Measurements from ENCODE around the gene MPV17.

MPV17 gene

GRCh38 chr2:27316655-27317412, 6.1 kb downstream of the MPV17 start:
- DNase-seq (ENCODE audit: insufficient read length): no peak
- TF ChIP-seq TAF1 (IDR thresholded peaks at IDR 0.05; ENCODE audit: borderline replicate concordance, low read depth, low read length) (no peak), POLR2AphosphoS5 (IDR thresholded peaks at IDR 0.05; ENCODE audit: low read depth, low read length) (no peak), POLR2A (IDR thresholded peaks at IDR 0.05; ENCODE audit: low read depth, low read length) (no peak)
- FAIRE-seq: no peak

- TF ChIP-seq TAF1 (IDR thresholded peaks at IDR 0.05; ENCODE audit: borderline replicate concordance, low read depth, low read length): no peak
- no peak for TF ChIP-seq POLR2AphosphoS5 (IDR thresholded peaks at IDR 0.05; ENCODE audit: low read depth, low read length)
- TF ChIP-seq POLR2A (IDR thresholded peaks at IDR 0.05; ENCODE audit: low read depth, low read length): no peak
- no peak for FAIRE-seq
Measured at GRCh38 chr2:27315122-27315521, 7.8 kb downstream of the MPV17 start.

GRCh38 chr2:27314709-27315108, 8.2 kb downstream of the MPV17 start:
- TF ChIP-seq POLR2AphosphoS5 (IDR thresholded peaks at IDR 0.05; ENCODE audit: low read depth, low read length): no peak
- no peak for TF ChIP-seq POLR2A (IDR thresholded peaks at IDR 0.05; ENCODE audit: low read depth, low read length)
- TF ChIP-seq TAF1 (IDR thresholded peaks at IDR 0.05; ENCODE audit: borderline replicate concordance, low read depth, low read length): no peak
- DNase-seq (ENCODE audit: insufficient read length) (no peak), FAIRE-seq (no peak)

More at GRCh38 chr2:27315122-27315521, 7.8 kb downstream of the MPV17 start:
- DNase-seq (ENCODE audit: insufficient read length): no peak

GRCh38 chr2:27313882-27314645, 8.8 kb downstream of the MPV17 start:
- TF ChIP-seq POLR2AphosphoS5 (IDR thresholded peaks at IDR 0.05; ENCODE audit: low read depth, low read length) (no peak), TAF1 (IDR thresholded peaks at IDR 0.05; ENCODE audit: borderline replicate concordance, low read depth, low read length) (no peak), POLR2A (IDR thresholded peaks at IDR 0.05; ENCODE audit: low read depth, low read length) (no peak)
- DNase-seq (ENCODE audit: insufficient read length): no peak
- FAIRE-seq: no peak

- FAIRE-seq: no peak
- no peak for DNase-seq (ENCODE audit: insufficient read length)
- TF ChIP-seq POLR2AphosphoS5 (IDR thresholded peaks at IDR 0.05; ENCODE audit: low read depth, low read length) (no peak), POLR2A (IDR thresholded peaks at IDR 0.05; ENCODE audit: low read depth, low read length) (no peak), TAF1 (IDR thresholded peaks at IDR 0.05; ENCODE audit: borderline replicate concordance, low read depth, low read length) (no peak)
Measured at GRCh38 chr2:27312152-27312551, 10.7 kb downstream of the MPV17 start.

GRCh38 chr2:27309651-27310050, 13.2 kb downstream of the MPV17 start:
- TF ChIP-seq TAF1 (IDR thresholded peaks at IDR 0.05; ENCODE audit: borderline replicate concordance, low read depth, low read length): no peak
- DNase-seq (ENCODE audit: insufficient read length): no peak
- FAIRE-seq: no peak

- no peak for DNase-seq (ENCODE audit: insufficient read length)
- no peak for FAIRE-seq
- no peak for TF ChIP-seq POLR2AphosphoS5 (IDR thresholded peaks at IDR 0.05; ENCODE audit: low read depth, low read length)
- no peak for TF ChIP-seq POLR2A (IDR thresholded peaks at IDR 0.05; ENCODE audit: low read depth, low read length)
- TF ChIP-seq TAF1 (IDR thresholded peaks at IDR 0.05; ENCODE audit: borderline replicate concordance, low read depth, low read length): no peak
Measured at GRCh38 chr2:27308359-27308881, 14.5 kb downstream of the MPV17 start, which contains the start of gene UCN. Gene UCN, minus strand, starts transcription at chr2:27308445. Its CDS starts 550 bp downstream, at chr2:27307895.

GRCh38 chr2:27307545-27308358, 15.1 kb downstream of the MPV17 start:
- TF ChIP-seq POLR2AphosphoS5 (IDR thresholded peaks at IDR 0.05; ENCODE audit: low read depth, low read length): no peak
- no peak for TF ChIP-seq TAF1 (IDR thresholded peaks at IDR 0.05; ENCODE audit: borderline replicate concordance, low read depth, low read length)
- TF ChIP-seq POLR2A (IDR thresholded peaks at IDR 0.05; ENCODE audit: low read depth, low read length): no peak
- DNase-seq (ENCODE audit: insufficient read length) (no peak), FAIRE-seq (no peak)

- TF ChIP-seq POLR2AphosphoS5 (IDR thresholded peaks at IDR 0.05; ENCODE audit: low read depth, low read length): no peak
- TF ChIP-seq POLR2A (IDR thresholded peaks at IDR 0.05; ENCODE audit: low read depth, low read length): no peak
- TF ChIP-seq TAF1 (IDR thresholded peaks at IDR 0.05; ENCODE audit: borderline replicate concordance, low read depth, low read length): no peak
- FAIRE-seq: no peak
- DNase-seq (ENCODE audit: insufficient read length): no peak
Measured at GRCh38 chr2:27307287-27307544, 15.7 kb downstream of the MPV17 start.

GRCh38 chr2:27306573-27307286, 16.2 kb downstream of the MPV17 start:
- TF ChIP-seq POLR2A (IDR thresholded peaks at IDR 0.05; ENCODE audit: low read depth, low read length): no peak
- no peak for TF ChIP-seq POLR2AphosphoS5 (IDR thresholded peaks at IDR 0.05; ENCODE audit: low read depth, low read length)
- TF ChIP-seq TAF1 (IDR thresholded peaks at IDR 0.05; ENCODE audit: borderline replicate concordance, low read depth, low read length): no peak
- DNase-seq (ENCODE audit: insufficient read length) (no peak), FAIRE-seq (no peak)

GRCh38 chr2:27306136-27306535, 16.8 kb downstream of the MPV17 start:
- no peak for TF ChIP-seq POLR2A (IDR thresholded peaks at IDR 0.05; ENCODE audit: low read depth, low read length)
- no peak for TF ChIP-seq POLR2AphosphoS5 (IDR thresholded peaks at IDR 0.05; ENCODE audit: low read depth, low read length)
- no peak for TF ChIP-seq TAF1 (IDR thresholded peaks at IDR 0.05; ENCODE audit: borderline replicate concordance, low read depth, low read length)
- FAIRE-seq (no peak), DNase-seq (ENCODE audit: insufficient read length) (no peak)
